PC-3 (cell line): Measurements from ENCODE around the gene KIF1C. TPM values are rescaled to one million over a fixed set of nuclear protein-coding genes. Genes with fewer than 3 reads are reported as not detected.

Experiments
- ATAC-seq: fragments of 200-7000 bp; cut with Tn5 transposase; 2 replicates; pipeline ENCODE4 v1.9.1; 2020; ENCODE audit warnings: mild to moderate bottlenecking, moderate library complexity
- BruUV-seq: library from RNA; stranded (reverse); fragments of 400-500 nt; replicated peaks from 2 replicates; lab custom pipeline; 2021; lab: Mats Ljungman, UMichigan
- CTCF ChIA-PET: fragments of 300-600 bp; sonication (Branson Sonifier 250); formaldehyde crosslinking; loops from one replicate; lab custom pipeline; 2022; ENCODE audit warnings: antibody characterized with exemption; lab: Charles Lee
- POLR2A ChIA-PET: fragments of 300-600 bp; sonication (Branson Sonifier 250); formaldehyde crosslinking; loops from one replicate; lab custom pipeline; 2022; ENCODE audit warnings: antibody characterized with exemption; ENCODE audit not compliant: unreplicated experiment; lab: Charles Lee
- DNase-seq: peaks from one replicate; pipeline ENCODE4 v3.0.0-alpha.2; 2015
- H2AFZ ChIP-seq: fragments of 300-600 bp; sonication (generic); 2 replicates; pipeline ENCODE4 v1.6.0; 2016; ENCODE audit warnings: antibody characterized with exemption, low read length
- H3F3A ChIP-seq: fragments of 300-600 bp; sonication (generic); one replicate; pipeline ENCODE4 v1.6.0; 2017; ENCODE audit warnings: antibody characterized with exemption, low read length, control low read depth, mild to moderate bottlenecking; ENCODE audit not compliant: unreplicated experiment
- H3K27ac ChIP-seq: fragments of 300-600 bp; sonication (generic); 2 replicates; pipeline ENCODE4 v1.5.1; 2016; ENCODE audit warnings: mild to moderate bottlenecking, low read length
- H3K27me3 ChIP-seq: fragments of 300-600 bp; sonication (generic); 2 replicates; pipeline ENCODE4 v1.6.1; 2016; ENCODE audit warnings: low read length, mixed read lengths
- H3K36me3 ChIP-seq: fragments of 300-600 bp; sonication (generic); 2 replicates; pipeline ENCODE4 v1.6.1; 2016; ENCODE audit warnings: low read depth, mixed run types, low read length, mixed read lengths
- H3K4me1 ChIP-seq: fragments of 300-600 bp; sonication (generic); 2 replicates; pipeline ENCODE4 v1.5.1; 2016; ENCODE audit warnings: low read length; ENCODE audit not compliant: insufficient read depth
- H3K4me2 ChIP-seq: fragments of 300-600 bp; sonication (generic); 2 replicates; pipeline ENCODE4 v1.6.0; 2016; ENCODE audit warnings: low read length
- H3K4me3 ChIP-seq: fragments of 300-600 bp; sonication (generic); 2 replicates; pipeline ENCODE4 v1.5.1; 2016; ENCODE audit warnings: mild to moderate bottlenecking, low read length, mixed read lengths
- H3K79me2 ChIP-seq: fragments of 300-600 bp; sonication (generic); 2 replicates; pipeline ENCODE4 v1.6.1; 2017; ENCODE audit warnings: low read length, mixed read lengths
- H3K9ac ChIP-seq: fragments of 300-600 bp; sonication (generic); 2 replicates; pipeline ENCODE4 v1.6.0; 2016; ENCODE audit warnings: mild to moderate bottlenecking, low read length
- H3K9me2 ChIP-seq: fragments of 300-600 bp; sonication (generic); replicated peaks from 2 replicates; pipeline ENCODE4 v1.6.1; 2016; ENCODE audit warnings: mixed run types, low read length, mixed read lengths
- H3K9me3 ChIP-seq: fragments of 300-600 bp; sonication (generic); 2 replicates; pipeline ENCODE4 v1.6.1; 2016; ENCODE audit warnings: low read length, mixed read lengths
- H4K20me1 ChIP-seq: fragments of 300-600 bp; sonication (generic); 2 replicates; pipeline ENCODE4 v1.6.1; 2016; ENCODE audit warnings: low read length, mixed read lengths
- EZH2 ChIP-seq: fragments of 300-600 bp; sonication (generic); IDR thresholded peaks from one replicate; pipeline ENCODE4 v1.6.1; 2017; ENCODE audit warnings: antibody characterized with exemption, mild to moderate bottlenecking, low read length; ENCODE audit not compliant: unreplicated experiment
- EZH2phosphoT487 ChIP-seq: fragments of 300-600 bp; sonication (generic); IDR thresholded peaks from 2 replicates; pipeline ENCODE4 v1.6.1; 2018; ENCODE audit warnings: mild to moderate bottlenecking, antibody characterized with exemption, low read length, borderline replicate concordance
- intact Hi-C: fragments of 100-400 bp; cut with micrococcal nuclease; formaldehyde crosslinking; loops from 2 replicates; pipeline ENCODE4 v1.9.0; 2023
- total RNA-seq: library from RNA; depleted of rRNA; stranded (reverse); fragments of >200 nt; gene quantifications from 2 replicates; pipeline ENCODE4 v1.2.3, GENCODE V29; 2014
- TF ChIP-seq, protein P1 (sequence below): fragments of 300-600 bp; sonication (generic); conservative IDR thresholded peaks from 2 replicates; pipeline ENCODE4 v1.5.1; 2017; ENCODE audit warnings: antibody characterized with exemption, low read depth, mild to moderate bottlenecking, low read length

Gene KIF1C
- total RNA-seq, 1 experiment from 2014 or later: 60.9 TPM

GRCh38 chr17:5050278-5050677 lies 52.5 kb downstream of the KIF1C start:
- Histone ChIP-seq H4K20me1 (no peaks in the 10 kb centered on the region), H3K9me2 (no peaks in the 10 kb centered on the region), H3K4me3 (no peak overlapping the region), H3F3A (no peaks in the 10 kb centered on the region), H2AFZ (no peak overlapping the region), H3K79me2 (no peaks in the 10 kb centered on the region), H3K9me3 (no peaks in the 10 kb centered on the region), H3K27ac (no peak overlapping the region), H3K9ac (no peak overlapping the region), H3K27me3 (no peaks in the 10 kb centered on the region), H3K4me2 (no peak overlapping the region), H3K36me3 (no peaks in the 10 kb centered on the region), H3K4me1 (no peaks in the 10 kb centered on the region)
- DNase-seq (no peak), ATAC-seq (no peak)
- ChIA-PET CTCF (no interaction called here), POLR2A (no interaction called here)
- BruUV-seq: no TSS peak
- TF ChIP-seq EZH2 (no peak), EZH2phosphoT487 (no peak)
- TF ChIP-seq, protein P1, sequence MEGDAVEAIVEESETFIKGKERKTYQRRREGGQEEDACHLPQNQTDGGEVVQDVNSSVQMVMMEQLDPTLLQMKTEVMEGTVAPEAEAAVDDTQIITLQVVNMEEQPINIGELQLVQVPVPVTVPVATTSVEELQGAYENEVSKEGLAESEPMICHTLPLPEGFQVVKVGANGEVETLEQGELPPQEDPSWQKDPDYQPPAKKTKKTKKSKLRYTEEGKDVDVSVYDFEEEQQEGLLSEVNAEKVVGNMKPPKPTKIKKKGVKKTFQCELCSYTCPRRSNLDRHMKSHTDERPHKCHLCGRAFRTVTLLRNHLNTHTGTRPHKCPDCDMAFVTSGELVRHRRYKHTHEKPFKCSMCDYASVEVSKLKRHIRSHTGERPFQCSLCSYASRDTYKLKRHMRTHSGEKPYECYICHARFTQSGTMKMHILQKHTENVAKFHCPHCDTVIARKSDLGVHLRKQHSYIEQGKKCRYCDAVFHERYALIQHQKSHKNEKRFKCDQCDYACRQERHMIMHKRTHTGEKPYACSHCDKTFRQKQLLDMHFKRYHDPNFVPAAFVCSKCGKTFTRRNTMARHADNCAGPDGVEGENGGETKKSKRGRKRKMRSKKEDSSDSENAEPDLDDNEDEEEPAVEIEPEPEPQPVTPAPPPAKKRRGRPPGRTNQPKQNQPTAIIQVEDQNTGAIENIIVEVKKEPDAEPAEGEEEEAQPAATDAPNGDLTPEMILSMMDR: no peak
- intact Hi-C loops: no loop called here

DNA sequence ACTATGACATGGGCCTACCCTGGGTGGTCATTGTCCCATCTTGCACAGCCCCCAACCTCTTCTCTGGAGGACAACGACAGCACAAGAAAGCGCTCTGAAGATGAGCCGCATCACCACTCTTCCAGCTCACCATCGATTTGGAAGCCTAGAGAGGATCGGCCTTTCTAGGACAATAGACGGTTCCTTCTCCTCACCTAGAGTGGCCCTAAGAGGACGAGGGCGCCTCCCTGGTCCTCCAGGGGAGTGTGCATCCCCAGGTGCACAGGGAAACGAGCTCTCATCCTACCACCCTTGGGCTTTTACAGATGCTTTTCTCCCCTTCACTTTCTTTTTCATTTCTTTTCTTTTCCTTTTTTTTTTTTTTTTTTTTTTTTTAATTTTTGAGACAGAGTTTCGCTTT lies 57.8 kb downstream of the KIF1C start:
- ChIA-PET CTCF (no interaction called here), POLR2A (no interaction called here)
- Histone ChIP-seq H3K27ac (no peak overlapping the region), H3K4me1 (no peaks in the 10 kb centered on the region), H3K9me3 (no peaks in the 10 kb centered on the region), H3K9ac (no peak overlapping the region), H3K9me2 (no peaks in the 10 kb centered on the region), H4K20me1 (no peaks in the 10 kb centered on the region), H3K4me2 (no peak overlapping the region), H3K4me3 (no peak overlapping the region), H3K27me3 (no peaks in the 10 kb centered on the region), H3K79me2 (no peaks in the 10 kb centered on the region), H3F3A (no peaks in the 10 kb centered on the region), H3K36me3 (no peaks in the 10 kb centered on the region), H2AFZ (no peak overlapping the region)
- no TSS peak for BruUV-seq
- ATAC-seq (no peak), DNase-seq (no peak)
- intact Hi-C loops: no loop called here
- TF ChIP-seq EZH2: no peak
- no peak for TF ChIP-seq EZH2phosphoT487
- TF ChIP-seq, protein P1: no peak

GRCh38 chr17:5065227-5065744 lies 67.5 kb downstream of the KIF1C start:
- CTCF ChIA-PET: no interaction called here
- Histone ChIP-seq H3K27me3 (no peaks in the 10 kb centered on the region), H3K4me2 (no peak overlapping the region), H3K79me2 (no peaks in the 10 kb centered on the region), H3K9ac (no peak overlapping the region), H4K20me1 (no peaks in the 10 kb centered on the region), H2AFZ (no peak overlapping the region), H3F3A (no peaks in the 10 kb centered on the region), H3K9me2 (no peaks in the 10 kb centered on the region), H3K4me3 (no peak overlapping the region), H3K9me3 (no peaks in the 10 kb centered on the region), H3K4me1 (no peaks in the 10 kb centered on the region), H3K36me3 (no peaks in the 10 kb centered on the region), H3K27ac (no peak overlapping the region)
- intact Hi-C loops: no loop called here
- ATAC-seq (no peak), DNase-seq (no peak)
- TF ChIP-seq EZH2phosphoT487 (no peak), EZH2 (no peak)
- TF ChIP-seq, protein P1: no peak
- BruUV-seq: no TSS peak
- POLR2A ChIA-PET: no interaction called here
